ENCODE results near the gene FIGN.

- TF ChIP-seq POLR2A (IDR thresholded peaks at IDR 0.05): no peak
- TF ChIP-seq, protein P1, sequence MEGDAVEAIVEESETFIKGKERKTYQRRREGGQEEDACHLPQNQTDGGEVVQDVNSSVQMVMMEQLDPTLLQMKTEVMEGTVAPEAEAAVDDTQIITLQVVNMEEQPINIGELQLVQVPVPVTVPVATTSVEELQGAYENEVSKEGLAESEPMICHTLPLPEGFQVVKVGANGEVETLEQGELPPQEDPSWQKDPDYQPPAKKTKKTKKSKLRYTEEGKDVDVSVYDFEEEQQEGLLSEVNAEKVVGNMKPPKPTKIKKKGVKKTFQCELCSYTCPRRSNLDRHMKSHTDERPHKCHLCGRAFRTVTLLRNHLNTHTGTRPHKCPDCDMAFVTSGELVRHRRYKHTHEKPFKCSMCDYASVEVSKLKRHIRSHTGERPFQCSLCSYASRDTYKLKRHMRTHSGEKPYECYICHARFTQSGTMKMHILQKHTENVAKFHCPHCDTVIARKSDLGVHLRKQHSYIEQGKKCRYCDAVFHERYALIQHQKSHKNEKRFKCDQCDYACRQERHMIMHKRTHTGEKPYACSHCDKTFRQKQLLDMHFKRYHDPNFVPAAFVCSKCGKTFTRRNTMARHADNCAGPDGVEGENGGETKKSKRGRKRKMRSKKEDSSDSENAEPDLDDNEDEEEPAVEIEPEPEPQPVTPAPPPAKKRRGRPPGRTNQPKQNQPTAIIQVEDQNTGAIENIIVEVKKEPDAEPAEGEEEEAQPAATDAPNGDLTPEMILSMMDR (IDR thresholded peaks at IDR 0.05): no peak
Observed at GRCh38 chr2:163692611-163693482, 43.0 kb downstream of the FIGN start.

All from breast epithelium (tissue), 3 donors.